HEK293 (cell line): ENCODE data around the gene ATXN10.

Source experiments
- CTCF ChIA-PET: fragments of 350-600 bp; formaldehyde crosslinking; extraction: SDS; loops from one replicate; lab custom pipeline; 2021; ENCODE audit warnings: antibody characterized with exemption; lab: Yijun Ruan, JAX
- POLR2A ChIA-PET: fragments of 300-600 bp; formaldehyde crosslinking; extraction: SDS; loops from one replicate; lab custom pipeline; 2020; ENCODE audit warnings: antibody characterized with exemption, inconsistent platforms; lab: Yijun Ruan, JAX
- H3K27ac ChIP-seq: fragments of 200-500 bp; sonication (Bioruptor generic); 2 replicates; pipeline ENCODE4 v1.5.1; 2014; ENCODE audit warnings: low read depth, low read length, control low read depth, inconsistent platforms; ENCODE audit errors: extremely low read depth
- H3K36me3 ChIP-seq, 2 experiments: fragments of 200-500 bp in 1 of 2; sonication (Bioruptor generic) in 1 of 2; 1 replicate in 1 of 2; 2 replicates in 1 of 2; pipeline ENCODE4 v1.5.1; 2014 to 2017; ENCODE audit warnings: inconsistent platforms in 2 of 2, low read length in 2 of 2; ENCODE audit not compliant: control insufficient read depth in 2 of 2, insufficient read depth in 1 of 2
- H3K4me1 ChIP-seq: fragments of 200-500 bp; sonication (Bioruptor generic); 2 replicates; pipeline ENCODE4 v1.5.1; 2014; ENCODE audit warnings: mild to moderate bottlenecking, low read length, inconsistent platforms; ENCODE audit not compliant: control insufficient read depth, insufficient read depth
- H3K4me3 ChIP-seq: 2 replicates; pipeline ENCODE4 v1.5.1; 2011; ENCODE audit warnings: low read depth, mild to moderate bottlenecking, control low read depth, low read length, moderate library complexity
- H3K9me3 ChIP-seq: fragments of 200-500 bp; sonication (Bioruptor generic); 2 replicates; pipeline ENCODE4 v1.5.1; 2014; ENCODE audit warnings: low read depth, low read length, inconsistent platforms; ENCODE audit not compliant: control insufficient read depth, insufficient read depth
- GLIS1 ChIP-seq: fragments of 450-650 bp; formaldehyde crosslinking; IDR thresholded peaks from 2 replicates; pipeline ENCODE4 v1.5.1; 2016; ENCODE audit warnings: missing biosample characterization, missing genetic modification characterization
- HOXC10 ChIP-seq: sonication (generic); formaldehyde crosslinking; IDR thresholded peaks from 2 replicates; pipeline ENCODE4 v1.8.1; 2023; ENCODE audit warnings: mild to moderate bottlenecking, missing genetic modification reagents
- HOXD13 ChIP-seq: sonication (generic); formaldehyde crosslinking; IDR thresholded peaks from 2 replicates; pipeline ENCODE4 v1.8.0; 2022; ENCODE audit warnings: missing genetic modification reagents, borderline replicate concordance
- SALL2 ChIP-seq: fragments of 450-650 bp; formaldehyde crosslinking; IDR thresholded peaks from 2 replicates; pipeline ENCODE4 v1.5.0; 2017; ENCODE audit warnings: missing biosample characterization, mild to moderate bottlenecking, missing genetic modification characterization, borderline replicate concordance
- ZBTB17 ChIP-seq: fragments of 450-650 bp; formaldehyde crosslinking; IDR thresholded peaks from 2 replicates; pipeline ENCODE4 v1.5.1; 2016; ENCODE audit warnings: missing biosample characterization, missing genetic modification characterization
- ZEB2 ChIP-seq: fragments of 450-650 bp; formaldehyde crosslinking; IDR thresholded peaks from 2 replicates; pipeline ENCODE4 v1.5.1; 2016; ENCODE audit warnings: missing biosample characterization, missing genetic modification characterization
- ZFHX2 ChIP-seq: fragments of 450-650 bp; formaldehyde crosslinking; conservative IDR thresholded peaks from 2 replicates; pipeline ENCODE4 v1.5.1; 2016; ENCODE audit warnings: missing biosample characterization, missing genetic modification characterization
- ZFP37 ChIP-seq: fragments of 450-650 bp; formaldehyde crosslinking; IDR thresholded peaks from 2 replicates; pipeline ENCODE4 v1.5.1; 2016; ENCODE audit warnings: missing biosample characterization, missing genetic modification characterization
- ZNF112 ChIP-seq: fragments of 450-650 bp; formaldehyde crosslinking; IDR thresholded peaks from 2 replicates; pipeline ENCODE4 v1.5.0; 2017; ENCODE audit warnings: missing biosample characterization, missing genetic modification characterization
- ZNF114 ChIP-seq: fragments of 450-650 bp; formaldehyde crosslinking; IDR thresholded peaks from 2 replicates; pipeline ENCODE4 v1.5.0; 2017; ENCODE audit warnings: missing biosample characterization, missing genetic modification characterization
- ZNF311 ChIP-seq: fragments of 450-650 bp; formaldehyde crosslinking; IDR thresholded peaks from 2 replicates; pipeline ENCODE4 v1.5.1; 2017; ENCODE audit warnings: missing biosample characterization, missing genetic modification characterization, borderline replicate concordance
- ZNF391 ChIP-seq: fragments of 450-650 bp; formaldehyde crosslinking; IDR thresholded peaks from 2 replicates; pipeline ENCODE4 v1.5.1; 2016; ENCODE audit warnings: low read depth, missing biosample characterization, missing genetic modification characterization, borderline replicate concordance
- ZNF398 ChIP-seq: fragments of 450-650 bp; formaldehyde crosslinking; IDR thresholded peaks from 2 replicates; pipeline ENCODE4 v1.5.1; 2017; ENCODE audit warnings: missing biosample characterization, missing genetic modification characterization
- ZNF433 ChIP-seq: fragments of 450-650 bp; formaldehyde crosslinking; IDR thresholded peaks from 2 replicates; pipeline ENCODE4 v1.5.1; 2016; ENCODE audit warnings: missing biosample characterization, missing genetic modification characterization, low read depth
- ZNF488 ChIP-seq: fragments of 450-650 bp; formaldehyde crosslinking; IDR thresholded peaks from 2 replicates; pipeline ENCODE4 v1.5.1; 2016; ENCODE audit warnings: missing biosample characterization, missing genetic modification characterization
- ZNF521 ChIP-seq: fragments of 450-650 bp; formaldehyde crosslinking; IDR thresholded peaks from 2 replicates; pipeline ENCODE4 v1.5.1; 2017; ENCODE audit warnings: missing biosample characterization, mild to moderate bottlenecking, missing genetic modification characterization
- ZNF701 ChIP-seq: fragments of 450-650 bp; formaldehyde crosslinking; IDR thresholded peaks from 2 replicates; pipeline ENCODE4 v1.5.1; 2016; ENCODE audit warnings: missing biosample characterization, missing genetic modification characterization
- ZNF707 ChIP-seq: fragments of 450-650 bp; formaldehyde crosslinking; IDR thresholded peaks from 2 replicates; pipeline ENCODE4 v1.5.1; 2016; ENCODE audit warnings: missing biosample characterization, missing genetic modification characterization
- ZSCAN4 ChIP-seq: fragments of 450-650 bp; formaldehyde crosslinking; IDR thresholded peaks from 2 replicates; pipeline ENCODE4 v1.5.1; 2017; ENCODE audit warnings: missing biosample characterization, missing genetic modification characterization
- TF ChIP-seq, protein P1 (sequence below): fragments of 450-650 bp; formaldehyde crosslinking; conservative IDR thresholded peaks from 2 replicates; pipeline ENCODE4 v1.5.1; 2016; ENCODE audit warnings: low read depth, missing biosample characterization, missing genetic modification characterization
- TF ChIP-seq, protein P2 (sequence below): fragments of 450-650 bp; formaldehyde crosslinking; IDR thresholded peaks from 2 replicates; pipeline ENCODE4 v1.5.1; 2016; ENCODE audit warnings: missing biosample characterization, missing genetic modification characterization

ATXN10 gene

DNA sequence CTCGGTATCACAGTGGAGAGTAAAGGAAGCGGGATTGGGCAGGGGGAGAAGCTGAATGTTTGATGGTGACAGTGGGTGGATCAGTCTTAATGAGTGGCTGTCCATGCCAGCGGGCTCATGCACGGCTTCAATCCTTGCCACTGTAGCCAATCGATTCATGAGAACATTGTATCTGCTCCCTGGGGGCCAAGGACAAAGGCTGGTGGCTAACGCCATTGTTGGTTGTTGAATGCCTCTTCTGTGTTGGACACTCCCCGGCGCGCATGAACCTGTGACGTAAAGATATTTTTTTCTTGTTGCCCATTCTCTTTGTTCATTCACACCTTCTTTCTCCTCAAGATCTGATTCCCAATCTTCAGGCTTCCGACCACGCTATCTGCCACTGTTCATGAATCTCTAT is 20.9 kb upstream of the ATXN10 start (continued):
- TF ChIP-seq ZBTB17 (tag by site-specific recombination) (no peak), ZNF391 (tag by site-specific recombination) (no peak), ZNF433 (tag by site-specific recombination) (no peak)

DNA sequence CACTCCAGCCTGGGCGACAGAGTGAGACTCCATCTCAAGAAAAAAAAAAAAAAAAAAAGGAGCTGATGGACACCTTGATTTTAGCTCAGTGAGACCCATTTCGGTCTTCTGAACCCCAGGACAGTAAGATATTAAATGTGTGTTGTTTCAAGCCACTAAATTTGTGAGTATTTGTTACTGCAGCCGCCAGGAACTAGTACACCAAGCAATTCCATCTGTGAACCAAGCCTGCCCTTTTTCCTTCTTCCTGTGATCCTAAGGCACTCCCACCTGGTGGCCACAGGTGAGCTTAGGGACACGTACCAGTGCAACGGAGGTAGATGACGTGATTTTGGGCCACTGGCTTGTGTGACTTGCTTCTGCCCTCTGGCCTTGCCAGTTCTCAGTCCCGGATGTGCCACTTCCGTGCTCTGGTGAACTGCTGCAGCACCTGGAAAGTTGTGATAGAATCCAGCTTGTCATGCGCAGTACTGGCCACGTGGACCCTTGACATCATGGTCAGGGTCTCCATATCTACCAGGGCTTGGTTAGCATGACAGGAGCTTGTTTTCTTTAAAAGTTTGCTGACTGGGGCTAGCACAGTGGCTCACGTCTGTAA is 19.6 kb upstream of the ATXN10 start:
- ChIA-PET POLR2A (interaction anchor here (0.7 kb wide), 1 partner anchor 311 kb away, joined by 8 read pairs; no protein-coding TSS in a partner anchor), CTCF (interaction anchor here (0.6 to 0.7 kb wide), 2 partner anchors 83 to 384 kb away, joined by 3 to 5 read pairs; no protein-coding TSS in a partner anchor)
- H3K4me1 ChIP-seq, result no peaks in the 10 kb centered on the region
- no peak for TF ChIP-seq HOXC10 (CRISPR knock-in tag)
- TF ChIP-seq, protein P1, sequence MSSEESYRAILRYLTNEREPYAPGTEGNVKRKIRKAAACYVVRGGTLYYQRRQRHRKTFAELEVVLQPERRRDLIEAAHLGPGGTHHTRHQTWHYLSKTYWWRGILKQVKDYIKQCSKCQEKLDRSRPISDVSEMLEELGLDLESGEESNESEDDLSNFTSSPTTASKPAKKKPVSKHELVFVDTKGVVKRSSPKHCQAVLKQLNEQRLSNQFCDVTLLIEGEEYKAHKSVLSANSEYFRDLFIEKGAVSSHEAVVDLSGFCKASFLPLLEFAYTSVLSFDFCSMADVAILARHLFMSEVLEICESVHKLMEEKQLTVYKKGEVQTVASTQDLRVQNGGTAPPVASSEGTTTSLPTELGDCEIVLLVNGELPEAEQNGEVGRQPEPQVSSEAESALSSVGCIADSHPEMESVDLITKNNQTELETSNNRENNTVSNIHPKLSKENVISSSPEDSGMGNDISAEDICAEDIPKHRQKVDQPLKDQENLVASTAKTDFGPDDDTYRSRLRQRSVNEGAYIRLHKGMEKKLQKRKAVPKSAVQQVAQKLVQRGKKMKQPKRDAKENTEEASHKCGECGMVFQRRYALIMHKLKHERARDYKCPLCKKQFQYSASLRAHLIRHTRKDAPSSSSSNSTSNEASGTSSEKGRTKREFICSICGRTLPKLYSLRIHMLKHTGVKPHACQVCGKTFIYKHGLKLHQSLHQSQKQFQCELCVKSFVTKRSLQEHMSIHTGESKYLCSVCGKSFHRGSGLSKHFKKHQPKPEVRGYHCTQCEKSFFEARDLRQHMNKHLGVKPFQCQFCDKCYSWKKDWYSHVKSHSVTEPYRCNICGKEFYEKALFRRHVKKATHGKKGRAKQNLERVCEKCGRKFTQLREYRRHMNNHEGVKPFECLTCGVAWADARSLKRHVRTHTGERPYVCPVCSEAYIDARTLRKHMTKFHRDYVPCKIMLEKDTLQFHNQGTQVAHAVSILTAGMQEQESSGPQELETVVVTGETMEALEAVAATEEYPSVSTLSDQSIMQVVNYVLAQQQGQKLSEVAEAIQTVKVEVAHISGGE, result no peak
- TF ChIP-seq ZNF707 (tag by site-specific recombination), result no peak
- TF ChIP-seq ZNF311 (tag by site-specific recombination), result no peak
- no peak for TF ChIP-seq ZFHX2
- TF ChIP-seq ZSCAN4 (tag by site-specific recombination), result no peak
- no peak for TF ChIP-seq HOXD13 (CRISPR knock-in tag)
- no peak for TF ChIP-seq ZFP37 (tag by site-specific recombination)
- no peak for TF ChIP-seq ZNF488 (tag by site-specific recombination)
- H3K4me3 ChIP-seq, result no peak overlapping the region
- H3K36me3 ChIP-seq, result no peaks in the 10 kb centered on the region
- H3K9me3 ChIP-seq, result no peaks in the 10 kb centered on the region
- no peak overlapping the region for H3K27ac ChIP-seq

DNA sequence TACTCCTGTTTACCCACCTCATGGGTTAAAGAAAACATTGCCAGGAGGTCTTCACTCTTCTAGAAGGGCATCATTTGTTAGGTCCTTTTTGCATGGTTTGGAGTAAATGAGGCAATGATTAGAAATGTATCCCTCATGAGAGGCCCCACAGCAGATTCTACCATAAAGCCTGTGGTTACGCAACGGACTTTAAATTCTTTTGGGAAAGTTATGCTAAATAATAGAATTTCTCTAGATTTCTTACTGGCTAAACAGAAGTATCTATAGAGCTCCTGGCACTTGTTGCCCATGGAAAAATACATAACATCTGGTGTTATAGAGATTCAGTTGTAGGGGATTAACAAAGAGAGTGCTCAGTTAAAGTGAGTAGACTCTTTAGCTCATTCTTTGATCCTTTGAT is 15.1 kb upstream of the ATXN10 start:
- no peak overlapping the region for H3K27ac ChIP-seq
- no peaks in the 10 kb centered on the region for H3K36me3 ChIP-seq
- H3K9me3 ChIP-seq, result no peaks in the 10 kb centered on the region
- POLR2A ChIA-PET, result no interaction called here
- H3K4me3 ChIP-seq, result no peak overlapping the region
- CTCF ChIA-PET, result interaction anchor here (0.6 to 2.5 kb wide), 3 partner anchors 11 to 349 kb away, joined by 3 to 14 read pairs (median 4); no protein-coding TSS in a partner anchor
- no peaks in the 10 kb centered on the region for H3K4me1 ChIP-seq
- TF ChIP-seq GLIS1 (tag by site-specific recombination) (no peak), ZNF112 (tag by site-specific recombination) (no peak), ZEB2 (tag by site-specific recombination) (no peak), ZNF398 (tag by site-specific recombination) (no peak), ZNF521 (tag by site-specific recombination) (no peak), ZNF488 (tag by site-specific recombination) (no peak), ZNF114 (tag by site-specific recombination) (no peak), SALL2 (tag by site-specific recombination) (no peak), ZNF701 (tag by site-specific recombination) (no peak), ZNF311 (tag by site-specific recombination) (no peak)
- TF ChIP-seq, protein P2, sequence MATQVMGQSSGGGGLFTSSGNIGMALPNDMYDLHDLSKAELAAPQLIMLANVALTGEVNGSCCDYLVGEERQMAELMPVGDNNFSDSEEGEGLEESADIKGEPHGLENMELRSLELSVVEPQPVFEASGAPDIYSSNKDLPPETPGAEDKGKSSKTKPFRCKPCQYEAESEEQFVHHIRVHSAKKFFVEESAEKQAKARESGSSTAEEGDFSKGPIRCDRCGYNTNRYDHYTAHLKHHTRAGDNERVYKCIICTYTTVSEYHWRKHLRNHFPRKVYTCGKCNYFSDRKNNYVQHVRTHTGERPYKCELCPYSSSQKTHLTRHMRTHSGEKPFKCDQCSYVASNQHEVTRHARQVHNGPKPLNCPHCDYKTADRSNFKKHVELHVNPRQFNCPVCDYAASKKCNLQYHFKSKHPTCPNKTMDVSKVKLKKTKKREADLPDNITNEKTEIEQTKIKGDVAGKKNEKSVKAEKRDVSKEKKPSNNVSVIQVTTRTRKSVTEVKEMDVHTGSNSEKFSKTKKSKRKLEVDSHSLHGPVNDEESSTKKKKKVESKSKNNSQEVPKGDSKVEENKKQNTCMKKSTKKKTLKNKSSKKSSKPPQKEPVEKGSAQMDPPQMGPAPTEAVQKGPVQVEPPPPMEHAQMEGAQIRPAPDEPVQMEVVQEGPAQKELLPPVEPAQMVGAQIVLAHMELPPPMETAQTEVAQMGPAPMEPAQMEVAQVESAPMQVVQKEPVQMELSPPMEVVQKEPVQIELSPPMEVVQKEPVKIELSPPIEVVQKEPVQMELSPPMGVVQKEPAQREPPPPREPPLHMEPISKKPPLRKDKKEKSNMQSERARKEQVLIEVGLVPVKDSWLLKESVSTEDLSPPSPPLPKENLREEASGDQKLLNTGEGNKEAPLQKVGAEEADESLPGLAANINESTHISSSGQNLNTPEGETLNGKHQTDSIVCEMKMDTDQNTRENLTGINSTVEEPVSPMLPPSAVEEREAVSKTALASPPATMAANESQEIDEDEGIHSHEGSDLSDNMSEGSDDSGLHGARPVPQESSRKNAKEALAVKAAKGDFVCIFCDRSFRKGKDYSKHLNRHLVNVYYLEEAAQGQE, result no peak
